ENCODE measurements around the gene PNPLA5. TPM values are rescaled to one million over a fixed set of nuclear protein-coding genes. Genes with fewer than 3 reads are reported as not detected.

Gene PNPLA5
- total and polyA plus RNA-seq, 2 of the 13 experiments (the other 11 are each of a cell fraction or from before 2014, with no cell fraction given) = not detected

- ATAC-seq = no peak
- in situ Hi-C loops (cut with HindIII; ENCODE audit: extremely low pct_ligation_motif_present, low pct_unique_long_range_greater_than_20kb) (loop anchor here (25.0 kb wide), 1 partner anchor 752 kb away; no protein-coding TSS in a partner anchor), intact Hi-C loops (cut with micrococcal nuclease; ENCODE audit: unreplicated experiment) (no loop called here)
- ChIA-PET POLR2A (interaction anchor here (0.6 kb wide), 1 partner anchor 140 kb away, joined by 3 read pairs; no protein-coding TSS in a partner anchor), CTCF (ENCODE audit: low intra/inter-chr PET ratio, low total read pairs) (no interaction called here)
- TF ChIP-seq FOXK1 (CRISPR knock-in tag; IDR thresholded peaks at IDR 0.05; ENCODE audit: borderline replicate concordance, low read depth) (no peak), MAFG (CRISPR knock-in tag; IDR thresholded peaks at IDR 0.05) (no peak), ZNF552 (CRISPR knock-in tag; IDR thresholded peaks at IDR 0.05; ENCODE audit: borderline replicate concordance) (no peak), ZNF264 (CRISPR knock-in tag; IDR thresholded peaks at IDR 0.05) (no peak), MED1 (CRISPR knock-in tag; IDR thresholded peaks at IDR 0.05) (no peak), DMAP1 (CRISPR knock-in tag; IDR thresholded peaks at IDR 0.05) (no peak), RBM22 (optimal IDR thresholded peaks at IDR 0.05; ENCODE audit: low read length) (no peak)
- Histone ChIP-seq H3K79me2 (ENCODE audit: insufficient read depth, low read length) (no peaks in the 10 kb centered on the region), H3K27ac (ENCODE audit: extremely low read length, insufficient read depth, low read length) (no peak overlapping the region), H3K4me1 (ENCODE audit: insufficient read depth, low read length) (no peaks in the 10 kb centered on the region), H3K36me3 (replicated peaks in 1 of 2; ENCODE audit: control insufficient read depth in 1 of 2, insufficient read depth in 2 of 2, low read length in 2 of 2) (no peaks in the 10 kb centered on the region), H3K4me3 (replicated peaks in 1 of 3; ENCODE audit: insufficient read depth in 1 of 3, low read depth in 2 of 3, low read length in 3 of 3) (no peak overlapping the region), H4K20me1 (ENCODE audit: insufficient read depth, low read length) (no peaks in the 10 kb centered on the region), H3K9me3 (ENCODE audit: low read length) (no peaks in the 10 kb centered on the region), H3K4me2 (ENCODE audit: low read depth, low read length) (no peak overlapping the region), H2AFZ (ENCODE audit: low read length) (no peak overlapping the region), H3K27me3 (ENCODE audit: control insufficient read depth in 1 of 2, insufficient read depth in 2 of 2, low read length in 2 of 2) (peaks cover 0 to 5% of the 10 kb centered on the region in 2 experiments; a peak in 2 of 5 replicates), H3K9ac (ENCODE audit: insufficient read depth, low read depth, low read length) (no peak overlapping the region)
- WGBS (ENCODE audit: low lambda C conversion rate) = 53% methylated on average over 6 of the region's 6 CpGs
- no peak for FAIRE-seq
- no TSS peak for BruUV-seq (replicated peaks)
- DNase-seq (ENCODE audit: low spot score) = no peak
Observed at GRCh38 chr22:43885786-43886185, 6.0 kb downstream of the PNPLA5 start.

GRCh38 chr22:43885319-43885671 lies 6.5 kb downstream of the PNPLA5 start:
- ChIA-PET POLR2A (interaction anchor here (0.6 kb wide), 1 partner anchor 140 kb away, joined by 3 read pairs; no protein-coding TSS in a partner anchor), CTCF (ENCODE audit: low intra/inter-chr PET ratio, low total read pairs) (interaction anchor here (1.1 kb wide), 1 partner anchor 61 kb away, joined by 4 read pairs; no protein-coding TSS in a partner anchor)
- Histone ChIP-seq H2AFZ (ENCODE audit: low read length) (no peak overlapping the region), H3K27ac (ENCODE audit: extremely low read length, insufficient read depth, low read length) (no peak overlapping the region), H3K9ac (ENCODE audit: insufficient read depth, low read depth, low read length) (no peak overlapping the region), H3K4me1 (ENCODE audit: insufficient read depth, low read length) (no peaks in the 10 kb centered on the region), H3K36me3 (replicated peaks in 1 of 2; ENCODE audit: control insufficient read depth in 1 of 2, insufficient read depth in 2 of 2, low read length in 2 of 2) (no peaks in the 10 kb centered on the region), H3K4me2 (ENCODE audit: low read depth, low read length) (no peak overlapping the region), H3K27me3 (ENCODE audit: control insufficient read depth in 1 of 2, insufficient read depth in 2 of 2, low read length in 2 of 2) (peaks cover 0 to 3% of the 10 kb centered on the region in 2 experiments; a peak in 2 of 5 replicates), H3K79me2 (ENCODE audit: insufficient read depth, low read length) (no peaks in the 10 kb centered on the region), H3K4me3 (replicated peaks in 1 of 3; ENCODE audit: insufficient read depth in 1 of 3, low read depth in 2 of 3, low read length in 3 of 3) (no peak overlapping the region), H4K20me1 (ENCODE audit: insufficient read depth, low read length) (no peaks in the 10 kb centered on the region), H3K9me3 (ENCODE audit: low read length) (no peaks in the 10 kb centered on the region)
- BruUV-seq (replicated peaks) = no TSS peak
- intact Hi-C loops (cut with micrococcal nuclease; ENCODE audit: unreplicated experiment) (no loop called here), in situ Hi-C loops (cut with HindIII; ENCODE audit: extremely low pct_ligation_motif_present, low pct_unique_long_range_greater_than_20kb) (loop anchor here (25.0 kb wide), 1 partner anchor 752 kb away; no protein-coding TSS in a partner anchor)
- no peak for DNase-seq (ENCODE audit: low spot score)
- no peak for FAIRE-seq
- 27% methylated on average over 7 of the region's 7 CpGs for WGBS (ENCODE audit: low lambda C conversion rate)
- TF ChIP-seq ZNF776 (CRISPR knock-in tag; IDR thresholded peaks at IDR 0.05) (no peak), PCBP1 (IDR thresholded peaks at IDR 0.05; ENCODE audit: borderline replicate concordance, low read depth, low read length) (0 out of 2 replicates have a peak, but pooled peaks have one; percentile 8)
- no peak for ATAC-seq

Measured in HepG2 (cell line).